Measurements from ENCODE around the gene PDC. TPM values are rescaled to one million over a fixed set of nuclear protein-coding genes. Genes with fewer than 3 reads are reported as not detected.

PDC gene
- not detected in 2 replicates for total RNA-seq (2021)
- Bru-seq, nascent RNA = not detected
- not detected for BruChase-seq, experiment 1, labeled RNA remaining after a 2-hour chase
- BruChase-seq, experiment 2, labeled RNA remaining after a 6-hour chase = not detected
- long read RNA-seq = 0 reads

GRCh38 chr1:186461014-186461413 is at the start of gene PDC:
Gene PDC, minus strand, starts transcription at chr1:186461114. Its CDS starts 11,655 bp downstream, at chr1:186449459.
- no peaks in the 10 kb centered on the region for H3K4me1 ChIP-seq (replicated peaks; ENCODE audit: insufficient read depth)
- H3K9me3 ChIP-seq (ENCODE audit: insufficient read depth, low read depth) = no peaks in the 10 kb centered on the region
- H3K4me3 ChIP-seq = no peak within 1 kb of the TSS
- no TSS peak for BruUV-seq (replicated peaks)
- POLR2A ChIA-PET (ENCODE audit: unreplicated experiment) = no interaction called here
- no peak within 1 kb of the TSS for H3K4me2 ChIP-seq
- TF ChIP-seq EZH2 (IDR thresholded peaks at IDR 0.05; ENCODE audit: low read depth) (no peak), CTCF (conservative IDR thresholded peaks at IDR 0.05) (no peak)
- no peak for DNase-seq
- no peaks in the 10 kb centered on the region for H3K79me2 ChIP-seq (ENCODE audit: low read depth)
- CTCF ChIA-PET = no interaction called here
- H3F3A ChIP-seq (ENCODE audit: insufficient read depth, low read depth) = no peaks in the 10 kb centered on the region
- H3K27ac ChIP-seq = no peak within 1 kb of the TSS
- H3K27me3 ChIP-seq (ENCODE audit: insufficient read depth, low read depth) = no peaks in the 10 kb centered on the region
- no peaks in the 10 kb centered on the region for H3K9me2 ChIP-seq (ENCODE audit: insufficient read depth)
- intact Hi-C loops (cut with micrococcal nuclease; ENCODE audit: unreplicated experiment) = no loop called here
- H2AFZ ChIP-seq = no peak within 1 kb of the TSS
- H4K20me1 ChIP-seq (ENCODE audit: insufficient read depth) = no peaks in the 10 kb centered on the region
- H3K36me3 ChIP-seq (ENCODE audit: low read depth) = no peaks in the 10 kb centered on the region

- no peak overlapping the region for H3K27ac ChIP-seq
- DNase-seq = no peak
- TF ChIP-seq CTCF (conservative IDR thresholded peaks at IDR 0.05) (no peak), EZH2 (IDR thresholded peaks at IDR 0.05; ENCODE audit: low read depth) (no peak)
- peaks cover 5% of the 10 kb centered on the region; the same call in 1 of the 2 replicates for H3K9me3 ChIP-seq (ENCODE audit: insufficient read depth, low read depth)
- no peaks in the 10 kb centered on the region for H3K9me2 ChIP-seq (ENCODE audit: insufficient read depth)
- CTCF ChIA-PET = no interaction called here
- BruUV-seq (replicated peaks) = no TSS peak
- H3K27me3 ChIP-seq (ENCODE audit: insufficient read depth, low read depth) = no peaks in the 10 kb centered on the region
- H3K4me3 ChIP-seq = no peak overlapping the region
- intact Hi-C loops (cut with micrococcal nuclease; ENCODE audit: unreplicated experiment) = no loop called here
- H3K36me3 ChIP-seq (ENCODE audit: low read depth) = no peaks in the 10 kb centered on the region
- no peak overlapping the region for H3K4me2 ChIP-seq
- H4K20me1 ChIP-seq (ENCODE audit: insufficient read depth) = no peaks in the 10 kb centered on the region
- H2AFZ ChIP-seq = no peak overlapping the region; the same call in 1 of the 2 replicates
- POLR2A ChIA-PET (ENCODE audit: unreplicated experiment) = no interaction called here
- no peaks in the 10 kb centered on the region for H3F3A ChIP-seq (ENCODE audit: insufficient read depth, low read depth)
- no peaks in the 10 kb centered on the region for H3K79me2 ChIP-seq (ENCODE audit: low read depth)
- H3K4me1 ChIP-seq (replicated peaks; ENCODE audit: insufficient read depth) = no peaks in the 10 kb centered on the region; the same call in 1 of the 2 replicates
Measured at GRCh38 chr1:186503190-186503589, 42.3 kb upstream of the PDC start.

GRCh38 chr1:186502087-186502486 is 41.2 kb upstream of the PDC start:
- peaks cover 5% of the 10 kb centered on the region; the same call in 1 of the 2 replicates for H3K9me3 ChIP-seq (ENCODE audit: insufficient read depth, low read depth)
- H3K36me3 ChIP-seq (ENCODE audit: low read depth) = no peaks in the 10 kb centered on the region
- no peak overlapping the region for H2AFZ ChIP-seq
- TF ChIP-seq EZH2 (IDR thresholded peaks at IDR 0.05; ENCODE audit: low read depth) (no peak), CTCF (conservative IDR thresholded peaks at IDR 0.05) (no peak)
- H3K79me2 ChIP-seq (ENCODE audit: low read depth) = no peaks in the 10 kb centered on the region
- no peaks in the 10 kb centered on the region; the same call in 1 of the 2 replicates for H3K4me1 ChIP-seq (replicated peaks; ENCODE audit: insufficient read depth)
- no peaks in the 10 kb centered on the region for H3F3A ChIP-seq (ENCODE audit: insufficient read depth, low read depth)
- H3K9me2 ChIP-seq (ENCODE audit: insufficient read depth) = no peaks in the 10 kb centered on the region
- intact Hi-C loops (cut with micrococcal nuclease; ENCODE audit: unreplicated experiment) = no loop called here
- no peak for DNase-seq
- no TSS peak for BruUV-seq (replicated peaks)
- no peaks in the 10 kb centered on the region for H4K20me1 ChIP-seq (ENCODE audit: insufficient read depth)
- H3K4me3 ChIP-seq = no peak overlapping the region
- no peaks in the 10 kb centered on the region for H3K27me3 ChIP-seq (ENCODE audit: insufficient read depth, low read depth)
- CTCF ChIA-PET = interaction anchor here (0.7 kb wide), 1 partner anchor 334 kb away, joined by 3 read pairs; no protein-coding TSS in a partner anchor
- H3K27ac ChIP-seq = no peak overlapping the region
- H3K4me2 ChIP-seq = no peak overlapping the region
- POLR2A ChIA-PET (ENCODE audit: unreplicated experiment) = no interaction called here
